ENCODE data around the gene CDH12. TPM values are rescaled to one million over a fixed set of nuclear protein-coding genes. Genes with fewer than 3 reads are reported as not detected.

Gene CDH12
- total and polyA plus RNA-seq, 7 donors = not detected

DNA sequence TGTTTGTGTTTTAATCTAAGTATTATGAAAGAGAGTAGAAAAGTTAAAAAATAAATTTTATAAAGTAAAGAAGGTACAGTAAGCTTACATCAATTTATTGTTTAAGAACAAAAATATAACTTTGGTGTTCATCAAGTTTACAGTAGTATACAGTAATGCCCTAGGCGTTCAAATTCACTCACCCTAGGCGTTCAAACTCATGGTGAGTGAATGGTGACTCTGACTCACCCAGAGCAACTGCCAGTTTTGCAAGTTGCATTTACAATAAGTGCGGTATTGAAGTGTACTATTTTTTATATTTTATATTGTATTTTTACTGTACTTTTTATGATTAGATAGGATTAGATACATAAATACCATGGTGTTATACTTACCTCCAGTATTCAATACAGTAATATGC is 421.3 kb downstream of the CDH12 start:
- ATAC-seq (no peak), DNase-seq (no peak)
- Histone ChIP-seq H3K27me3 (ENCODE audit: insufficient read depth in 3 of 3, low read length in 2 of 3) (no peaks in the 10 kb centered on the region), H3K4me3 (no peak overlapping the region), H3K36me3 (ENCODE audit: insufficient read depth in 1 of 2, low read depth in 1 of 2) (no peaks in the 10 kb centered on the region), H3K27ac (no peak overlapping the region), H3K4me1 (no peaks in the 10 kb centered on the region), H3K9me3 (no peaks in the 10 kb centered on the region)
- WGBS, 3 donors = 87 to 92% (median 88%) methylated on average over 3 of the region's 3 CpGs
- intact Hi-C loops (cut with DNase I) = no loop called here
- TF ChIP-seq, protein P1, sequence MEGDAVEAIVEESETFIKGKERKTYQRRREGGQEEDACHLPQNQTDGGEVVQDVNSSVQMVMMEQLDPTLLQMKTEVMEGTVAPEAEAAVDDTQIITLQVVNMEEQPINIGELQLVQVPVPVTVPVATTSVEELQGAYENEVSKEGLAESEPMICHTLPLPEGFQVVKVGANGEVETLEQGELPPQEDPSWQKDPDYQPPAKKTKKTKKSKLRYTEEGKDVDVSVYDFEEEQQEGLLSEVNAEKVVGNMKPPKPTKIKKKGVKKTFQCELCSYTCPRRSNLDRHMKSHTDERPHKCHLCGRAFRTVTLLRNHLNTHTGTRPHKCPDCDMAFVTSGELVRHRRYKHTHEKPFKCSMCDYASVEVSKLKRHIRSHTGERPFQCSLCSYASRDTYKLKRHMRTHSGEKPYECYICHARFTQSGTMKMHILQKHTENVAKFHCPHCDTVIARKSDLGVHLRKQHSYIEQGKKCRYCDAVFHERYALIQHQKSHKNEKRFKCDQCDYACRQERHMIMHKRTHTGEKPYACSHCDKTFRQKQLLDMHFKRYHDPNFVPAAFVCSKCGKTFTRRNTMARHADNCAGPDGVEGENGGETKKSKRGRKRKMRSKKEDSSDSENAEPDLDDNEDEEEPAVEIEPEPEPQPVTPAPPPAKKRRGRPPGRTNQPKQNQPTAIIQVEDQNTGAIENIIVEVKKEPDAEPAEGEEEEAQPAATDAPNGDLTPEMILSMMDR (IDR thresholded peaks at IDR 0.05) = no peak

DNA sequence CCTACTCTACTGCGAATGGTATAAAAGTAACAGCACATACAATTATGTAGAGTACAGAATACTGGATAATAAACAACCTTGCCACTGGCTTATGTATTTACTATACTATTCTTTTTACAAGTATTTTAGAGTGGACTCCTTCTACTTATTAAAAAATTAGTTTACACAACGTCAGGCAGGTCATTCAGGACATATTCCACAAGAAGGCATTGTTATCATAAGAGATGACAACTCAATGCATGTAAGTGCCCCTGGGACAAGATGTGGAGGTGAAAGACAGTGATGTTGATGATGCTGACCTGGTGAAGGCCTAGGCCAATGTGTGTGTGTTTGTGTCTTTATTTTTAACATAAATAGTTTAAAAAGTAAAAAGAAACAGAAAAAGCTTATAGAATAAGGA is 421.7 kb downstream of the CDH12 start:
- Histone ChIP-seq H3K4me3 (no peak overlapping the region), H3K4me1 (no peaks in the 10 kb centered on the region), H3K27me3 (ENCODE audit: insufficient read depth in 3 of 3, low read length in 2 of 3) (no peaks in the 10 kb centered on the region), H3K27ac (no peak overlapping the region), H3K36me3 (ENCODE audit: insufficient read depth in 1 of 2, low read depth in 1 of 2) (no peaks in the 10 kb centered on the region), H3K9me3 (no peaks in the 10 kb centered on the region)
- no peak for DNase-seq
- 64 to 73% (median 73%) methylated on average over 2 of the region's 2 CpGs for WGBS, 3 donors
- no peak for ATAC-seq
- intact Hi-C loops (cut with DNase I) = no loop called here
- TF ChIP-seq, protein P1 (IDR thresholded peaks at IDR 0.05) = no peak

DNA sequence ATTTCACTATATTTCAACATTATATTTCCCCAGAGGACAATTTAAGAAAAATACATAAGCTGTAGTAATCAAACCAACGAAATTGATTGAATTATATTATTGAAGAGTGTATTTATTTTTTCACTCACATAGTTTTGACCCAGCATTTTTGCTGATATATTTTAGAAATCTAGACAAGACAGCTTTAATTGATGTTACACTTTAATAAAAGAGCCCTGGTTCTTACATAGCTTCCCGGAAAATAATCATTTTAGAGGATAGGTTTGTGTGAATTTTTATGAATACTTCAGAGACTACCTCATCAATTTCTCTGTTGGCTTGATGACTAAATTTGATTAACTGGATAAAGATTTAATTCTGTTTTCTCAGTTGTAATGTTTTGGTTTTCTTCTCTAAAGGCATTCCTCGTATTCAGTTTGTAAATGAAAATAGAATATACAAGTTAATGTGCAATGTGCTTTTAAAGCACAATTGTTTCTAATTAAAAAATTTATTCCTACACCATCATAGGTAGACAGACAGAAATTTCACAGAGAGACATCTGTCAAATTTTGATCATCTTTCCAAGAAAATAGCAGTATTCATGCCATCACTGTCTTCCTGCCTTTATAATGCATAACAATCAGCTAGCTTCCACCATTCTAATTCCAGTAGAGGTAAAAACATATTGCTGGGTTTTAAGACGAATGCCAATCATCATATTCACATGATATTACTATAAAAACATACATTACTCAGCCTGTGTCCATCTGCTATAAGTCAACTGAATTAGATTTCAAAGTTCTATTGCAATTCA is 441.4 kb downstream of the CDH12 start:
- H3K9me3 ChIP-seq = no peaks in the 10 kb centered on the region
- H3K4me1 ChIP-seq = no peaks in the 10 kb centered on the region
- 39 to 46% (median 41%) methylated on average over 4 of the region's 4 CpGs for WGBS, 3 donors
- TF ChIP-seq, protein P1 (IDR thresholded peaks at IDR 0.05) = no peak
- H3K4me3 ChIP-seq = no peak overlapping the region
- no peak overlapping the region for H3K27ac ChIP-seq
- intact Hi-C loops (cut with DNase I) = no loop called here
- H3K27me3 ChIP-seq (ENCODE audit: insufficient read depth in 3 of 3, low read length in 2 of 3) = no peaks in the 10 kb centered on the region
- DNase-seq (no peak), ATAC-seq (no peak)
- no peaks in the 10 kb centered on the region for H3K36me3 ChIP-seq (ENCODE audit: insufficient read depth in 1 of 2, low read depth in 1 of 2)

DNA sequence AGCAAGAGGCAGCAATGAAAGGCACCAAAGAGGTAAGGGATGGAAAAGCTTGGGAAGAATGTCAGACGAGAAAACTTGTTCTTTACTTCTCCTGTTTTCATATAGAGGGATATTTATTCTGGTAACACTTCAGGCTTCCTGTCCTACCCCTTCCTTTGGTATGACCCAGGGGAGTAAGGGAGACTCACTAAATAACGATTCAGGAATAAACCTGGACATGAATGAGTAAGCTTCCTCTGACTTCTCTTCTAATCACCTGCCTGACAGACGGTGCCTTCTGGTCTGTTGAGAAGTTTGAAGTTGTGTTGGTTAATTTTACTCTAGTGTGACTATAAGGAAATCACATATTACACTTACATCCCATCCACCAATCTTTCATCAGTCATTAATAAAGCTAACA is 461.2 kb downstream of the CDH12 start:
- no peak overlapping the region for H3K4me3 ChIP-seq
- H3K4me1 ChIP-seq = no peaks in the 10 kb centered on the region
- TF ChIP-seq, protein P1 (IDR thresholded peaks at IDR 0.05) = no peak
- no peaks in the 10 kb centered on the region for H3K9me3 ChIP-seq
- ATAC-seq = no peak
- DNase-seq = no peak
- H3K27me3 ChIP-seq (ENCODE audit: insufficient read depth in 3 of 3, low read length in 2 of 3) = no peaks in the 10 kb centered on the region
- no peak overlapping the region for H3K27ac ChIP-seq
- H3K36me3 ChIP-seq (ENCODE audit: insufficient read depth in 1 of 2, low read depth in 1 of 2) = no peaks in the 10 kb centered on the region
- 42 to 53% (median 46%) methylated on average over 3 of the region's 3 CpGs for WGBS, 3 donors
- intact Hi-C loops (cut with DNase I) = no loop called here

DNA sequence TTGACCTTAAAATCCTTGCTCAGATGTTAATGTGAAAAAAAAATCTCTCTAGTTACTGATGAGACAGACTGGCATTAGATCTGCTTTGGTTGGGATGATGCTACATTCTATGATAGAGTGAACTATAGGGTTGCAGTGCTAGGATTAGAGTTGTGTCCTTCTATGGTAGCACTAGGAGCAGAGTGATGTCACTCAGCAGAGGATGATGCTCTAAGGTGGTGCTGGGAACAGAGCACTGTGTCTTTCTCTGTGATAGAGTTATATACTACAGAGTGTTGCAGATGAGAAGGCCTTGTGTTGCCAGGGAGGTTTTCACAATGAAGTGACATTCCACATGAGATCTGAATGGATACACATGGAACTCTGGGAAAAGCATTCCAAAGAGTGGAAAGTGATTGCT is 462.3 kb downstream of the CDH12 start:
- intact Hi-C loops (cut with DNase I) = no loop called here
- TF ChIP-seq, protein P1 (IDR thresholded peaks at IDR 0.05) = no peak
- no peak for ATAC-seq

More for the DNA sequence above, 462.3 kb downstream of the CDH12 start:
- Histone ChIP-seq H3K4me1 (no peaks in the 10 kb centered on the region), H3K27me3 (ENCODE audit: insufficient read depth in 3 of 3, low read length in 2 of 3) (no peaks in the 10 kb centered on the region), H3K9me3 (no peaks in the 10 kb centered on the region), H3K36me3 (ENCODE audit: insufficient read depth in 1 of 2, low read depth in 1 of 2) (no peaks in the 10 kb centered on the region), H3K4me3 (no peak overlapping the region), H3K27ac (no peak overlapping the region)
- DNase-seq = no peak

Data from psoas muscle (tissue), 8 donors.